ENCODE results near the gene GPR158.

GPR158 gene

DNA sequence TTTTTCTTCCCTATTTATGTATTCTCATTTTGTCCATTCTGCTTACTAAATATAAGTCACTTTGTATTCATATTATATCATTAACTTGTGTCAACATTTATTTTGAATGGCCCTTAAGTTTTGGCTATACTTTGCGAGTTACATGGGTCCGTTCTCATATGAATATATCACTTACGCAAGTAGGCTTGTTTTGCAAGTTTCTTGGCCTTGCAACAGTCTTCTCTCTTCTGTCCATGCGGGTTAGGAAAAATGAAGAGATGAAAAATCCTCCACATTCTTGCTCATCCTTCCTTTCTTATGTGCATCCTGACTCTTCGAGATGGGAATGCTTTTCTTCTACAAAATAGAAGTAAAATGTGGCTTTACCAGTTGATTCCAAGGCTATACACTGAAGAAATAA, 82.8 kb downstream of the GPR158 start:
- Histone ChIP-seq H3K4me2 (ENCODE audit: low read depth, low read length, poor library complexity, severe bottlenecking) (no peak overlapping the region), H3K4me3 (ENCODE audit: insufficient read depth, low read length, poor library complexity, severe bottlenecking) (no peak overlapping the region), H3K27me3 (ENCODE audit: low read length) (no peaks in the 10 kb centered on the region), H2AFZ (ENCODE audit: low read depth, low read length, severe bottlenecking) (no peak overlapping the region), H3K9ac (ENCODE audit: low read length) (no peak overlapping the region), H3K79me2 (ENCODE audit: insufficient read depth, low read length) (no peaks in the 10 kb centered on the region), H3K9me3 (ENCODE audit: insufficient read depth, low read length) (no peaks in the 10 kb centered on the region), H4K20me1 (ENCODE audit: low read depth, low read length) (no peaks in the 10 kb centered on the region), H3F3A (ENCODE audit: insufficient read depth) (no peaks in the 10 kb centered on the region), H3K36me3 (ENCODE audit: low read length) (no peaks in the 10 kb centered on the region), H3K27ac (ENCODE audit: low read depth, low read length) (no peak overlapping the region), H3K9me2 (replicated peaks; ENCODE audit: insufficient read depth, low read length) (no peaks in the 10 kb centered on the region)
- TF ChIP-seq CTCF (IDR thresholded peaks at IDR 0.05; ENCODE audit: insufficient read depth, low read length, poor library complexity, severe bottlenecking): no peak

GRCh38 chr10:25261110-25261509, 86.3 kb downstream of the GPR158 start:
- Histone ChIP-seq H3K9ac (ENCODE audit: low read length) (no peak overlapping the region), H3K4me2 (ENCODE audit: low read depth, low read length, poor library complexity, severe bottlenecking) (no peak overlapping the region), H3K27me3 (ENCODE audit: low read length) (no peaks in the 10 kb centered on the region), H2AFZ (ENCODE audit: low read depth, low read length, severe bottlenecking) (no peak overlapping the region), H3K36me3 (ENCODE audit: low read length) (no peaks in the 10 kb centered on the region), H3K4me3 (ENCODE audit: insufficient read depth, low read length, poor library complexity, severe bottlenecking) (no peak overlapping the region), H3K9me2 (replicated peaks; ENCODE audit: insufficient read depth, low read length) (no peaks in the 10 kb centered on the region), H3K9me3 (ENCODE audit: insufficient read depth, low read length) (no peaks in the 10 kb centered on the region), H3K79me2 (ENCODE audit: insufficient read depth, low read length) (no peaks in the 10 kb centered on the region), H3F3A (ENCODE audit: insufficient read depth) (no peaks in the 10 kb centered on the region), H4K20me1 (ENCODE audit: low read depth, low read length) (no peaks in the 10 kb centered on the region), H3K27ac (ENCODE audit: low read depth, low read length) (no peak overlapping the region)
- TF ChIP-seq CTCF (IDR thresholded peaks at IDR 0.05; ENCODE audit: insufficient read depth, low read length, poor library complexity, severe bottlenecking) (no peak), EZH2phosphoT487 (conservative IDR thresholded peaks at IDR 0.05; ENCODE audit: low read length) (no peak)

DNA sequence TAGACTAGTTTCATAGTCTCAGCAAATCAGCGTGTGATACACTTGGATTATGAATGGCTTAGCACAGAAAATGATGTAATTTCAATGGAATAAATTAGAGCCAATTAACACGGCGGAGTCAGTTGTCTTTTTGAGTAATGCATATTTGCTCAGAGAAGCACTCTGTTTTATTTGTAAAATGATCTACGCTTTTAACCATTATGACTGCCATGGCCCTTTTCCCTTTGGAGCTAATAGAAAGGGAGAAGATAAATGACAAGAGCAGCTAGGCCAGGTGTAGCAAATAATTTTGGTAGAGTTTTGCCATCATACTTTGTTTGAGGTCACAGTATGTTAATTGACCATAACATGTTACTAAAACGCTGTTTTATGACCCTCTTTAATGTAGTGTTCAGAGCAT, 86.8 kb downstream of the GPR158 start:
- H3K36me3 ChIP-seq (ENCODE audit: low read length): no peaks in the 10 kb centered on the region
- TF ChIP-seq CTCF (IDR thresholded peaks at IDR 0.05; ENCODE audit: insufficient read depth, low read length, poor library complexity, severe bottlenecking): no peak
- no peak for TF ChIP-seq EZH2phosphoT487 (conservative IDR thresholded peaks at IDR 0.05; ENCODE audit: low read length)
- no peak overlapping the region for H3K27ac ChIP-seq (ENCODE audit: low read depth, low read length)
- no peaks in the 10 kb centered on the region for H3K27me3 ChIP-seq (ENCODE audit: low read length)
- H4K20me1 ChIP-seq (ENCODE audit: low read depth, low read length): no peaks in the 10 kb centered on the region
- H3K9ac ChIP-seq (ENCODE audit: low read length): no peak overlapping the region
- no peak overlapping the region for H3K4me2 ChIP-seq (ENCODE audit: low read depth, low read length, poor library complexity, severe bottlenecking)
- no peaks in the 10 kb centered on the region for H3F3A ChIP-seq (ENCODE audit: insufficient read depth)
- H3K9me3 ChIP-seq (ENCODE audit: insufficient read depth, low read length): no peaks in the 10 kb centered on the region
- H2AFZ ChIP-seq (ENCODE audit: low read depth, low read length, severe bottlenecking): no peak overlapping the region
- no peak overlapping the region for H3K4me3 ChIP-seq (ENCODE audit: insufficient read depth, low read length, poor library complexity, severe bottlenecking)
- no peaks in the 10 kb centered on the region for H3K79me2 ChIP-seq (ENCODE audit: insufficient read depth, low read length)
- H3K9me2 ChIP-seq (replicated peaks; ENCODE audit: insufficient read depth, low read length): no peaks in the 10 kb centered on the region

GRCh38 chr10:25263931-25264330, 89.1 kb downstream of the GPR158 start:
- no peak overlapping the region for H3K27ac ChIP-seq (ENCODE audit: low read depth, low read length)
- no peaks in the 10 kb centered on the region for H4K20me1 ChIP-seq (ENCODE audit: low read depth, low read length)
- no peak overlapping the region for H3K4me3 ChIP-seq (ENCODE audit: insufficient read depth, low read length, poor library complexity, severe bottlenecking)
- H3K36me3 ChIP-seq (ENCODE audit: low read length): no peaks in the 10 kb centered on the region
- no peak overlapping the region for H3K9ac ChIP-seq (ENCODE audit: low read length)
- H3K9me2 ChIP-seq (replicated peaks; ENCODE audit: insufficient read depth, low read length): no peaks in the 10 kb centered on the region
- no peaks in the 10 kb centered on the region for H3K9me3 ChIP-seq (ENCODE audit: insufficient read depth, low read length)
- no peaks in the 10 kb centered on the region for H3K79me2 ChIP-seq (ENCODE audit: insufficient read depth, low read length)
- no peak overlapping the region for H2AFZ ChIP-seq (ENCODE audit: low read depth, low read length, severe bottlenecking)
- H3K27me3 ChIP-seq (ENCODE audit: low read length): no peaks in the 10 kb centered on the region
- H3K4me2 ChIP-seq (ENCODE audit: low read depth, low read length, poor library complexity, severe bottlenecking): no peak overlapping the region
- TF ChIP-seq CTCF (IDR thresholded peaks at IDR 0.05; ENCODE audit: insufficient read depth, low read length, poor library complexity, severe bottlenecking) (no peak), EZH2phosphoT487 (conservative IDR thresholded peaks at IDR 0.05; ENCODE audit: low read length) (no peak)
- no peaks in the 10 kb centered on the region for H3F3A ChIP-seq (ENCODE audit: insufficient read depth)
